MM.1S (cell line): ENCODE results near the gene IQGAP1.

Experiments used
- DNase-seq: peaks from one replicate; pipeline ENCODE4 v3.0.0-alpha.2; 2015
- H2AFZ ChIP-seq: fragments of 300-600 bp; sonication (generic); 2 replicates; pipeline ENCODE4 v1.6.0; 2016; ENCODE audit warnings: antibody characterized with exemption, low read length
- H3F3A ChIP-seq: fragments of 300-600 bp; sonication (generic); 2 replicates; pipeline ENCODE4 v1.6.1; 2016; ENCODE audit warnings: mild to moderate bottlenecking, antibody characterized with exemption, low read length, moderate library complexity, mixed read lengths; ENCODE audit not compliant: insufficient read depth
- H3K27ac ChIP-seq: fragments of 300-600 bp; sonication (generic); 2 replicates; pipeline ENCODE4 v1.5.1; 2016; ENCODE audit warnings: mild to moderate bottlenecking, low read length
- H3K27me3 ChIP-seq: fragments of 300-600 bp; sonication (generic); replicated peaks from 2 replicates; pipeline ENCODE4 v1.6.0; 2016; ENCODE audit warnings: low read length; ENCODE audit not compliant: insufficient read depth
- H3K36me3 ChIP-seq: fragments of 300-600 bp; sonication (generic); replicated peaks from 2 replicates; pipeline ENCODE4 v1.6.1; 2016; ENCODE audit warnings: mild to moderate bottlenecking, low read length, mixed read lengths; ENCODE audit not compliant: insufficient read depth
- H3K4me1 ChIP-seq: fragments of 300-600 bp; sonication (generic); 2 replicates; pipeline ENCODE4 v1.6.1; 2016; ENCODE audit warnings: low read length, mixed read lengths
- H3K4me2 ChIP-seq: fragments of 300-600 bp; sonication (generic); 2 replicates; pipeline ENCODE4 v1.6.0; 2016; ENCODE audit warnings: low read depth, low read length
- H3K4me3 ChIP-seq: fragments of 300-600 bp; sonication (generic); 2 replicates; pipeline ENCODE4 v1.5.1; 2016; ENCODE audit warnings: low read length, mixed read lengths
- H3K79me2 ChIP-seq: fragments of 300-600 bp; sonication (generic); 2 replicates; pipeline ENCODE4 v1.6.1; 2016; ENCODE audit warnings: mixed run types, low read length, mixed read lengths
- H3K9ac ChIP-seq: fragments of 300-600 bp; sonication (generic); 2 replicates; pipeline ENCODE4 v1.6.1; 2016; ENCODE audit warnings: low read length, mixed read lengths
- H3K9me2 ChIP-seq: fragments of 300-600 bp; sonication (generic); replicated peaks from 2 replicates; pipeline ENCODE4 v1.6.1; 2016; ENCODE audit warnings: mild to moderate bottlenecking, low read length, mixed read lengths; ENCODE audit not compliant: insufficient read depth
- H3K9me3 ChIP-seq: fragments of 300-600 bp; sonication (generic); replicated peaks from 2 replicates; pipeline ENCODE4 v1.6.1; 2016; ENCODE audit warnings: mild to moderate bottlenecking, low read length, mixed read lengths; ENCODE audit not compliant: insufficient read depth
- H4K20me1 ChIP-seq: fragments of 300-600 bp; sonication (generic); 2 replicates; pipeline ENCODE4 v1.6.1; 2016; ENCODE audit warnings: mild to moderate bottlenecking, low read length, moderate library complexity, mixed read lengths; ENCODE audit not compliant: insufficient read depth
- CTCF ChIP-seq: fragments of 300-600 bp; sonication (generic); IDR thresholded peaks from 2 replicates; pipeline ENCODE4 v1.5.1; 2016; ENCODE audit warnings: antibody characterized with exemption, low read length, mixed read lengths
- EZH2 ChIP-seq: fragments of 300-600 bp; sonication (generic); optimal IDR thresholded peaks from 2 replicates; pipeline ENCODE3; 2017; ENCODE audit warnings: low read depth, mild to moderate bottlenecking, antibody characterized with exemption, low read length, mixed read lengths
- EZH2phosphoT487 ChIP-seq: fragments of 300-600 bp; sonication (generic); IDR thresholded peaks from 2 replicates; pipeline ENCODE4 v1.6.1; 2018; ENCODE audit warnings: antibody characterized with exemption, low read length

Gene IQGAP1

GRCh38 chr15:90470453-90470852 lies 82.4 kb downstream of the IQGAP1 start:
- no peaks in the 10 kb centered on the region for H3K9me3 ChIP-seq
- no peak for DNase-seq
- H3K4me3 ChIP-seq = no peak overlapping the region
- TF ChIP-seq EZH2phosphoT487 (no peak), EZH2 (no peak), CTCF (no peak)
- H3K27ac ChIP-seq = no peak overlapping the region
- H3K27me3 ChIP-seq = no peaks in the 10 kb centered on the region
- no peaks in the 10 kb centered on the region for H3K4me1 ChIP-seq
- H2AFZ ChIP-seq = no peak overlapping the region
- H3K36me3 ChIP-seq = peaks cover 2% of the 10 kb centered on the region; the same call in 1 of the 2 replicates
- H3K4me2 ChIP-seq = no peak overlapping the region
- no peaks in the 10 kb centered on the region for H3F3A ChIP-seq
- no peaks in the 10 kb centered on the region for H3K79me2 ChIP-seq
- no peaks in the 10 kb centered on the region for H3K9me2 ChIP-seq
- H3K9ac ChIP-seq = no peak overlapping the region
- H4K20me1 ChIP-seq = no peaks in the 10 kb centered on the region

- H3K4me2 ChIP-seq = no peak overlapping the region
- no peaks in the 10 kb centered on the region for H4K20me1 ChIP-seq
- no peak overlapping the region for H3K9ac ChIP-seq
- H3K36me3 ChIP-seq = no peaks in the 10 kb centered on the region; the same call in 1 of the 2 replicates
- H2AFZ ChIP-seq = no peak overlapping the region
- no peaks in the 10 kb centered on the region for H3F3A ChIP-seq
- no peak overlapping the region for H3K27ac ChIP-seq
- no peaks in the 10 kb centered on the region for H3K27me3 ChIP-seq
- no peaks in the 10 kb centered on the region for H3K9me2 ChIP-seq
- no peak overlapping the region for H3K4me3 ChIP-seq
- no peak for TF ChIP-seq CTCF
- no peak for TF ChIP-seq EZH2
- TF ChIP-seq EZH2phosphoT487 = no peak
- H3K9me3 ChIP-seq = no peaks in the 10 kb centered on the region
- no peaks in the 10 kb centered on the region for H3K4me1 ChIP-seq
- no peaks in the 10 kb centered on the region for H3K79me2 ChIP-seq
- DNase-seq = no peak
Observed at GRCh38 chr15:90471126-90471525, 83.1 kb downstream of the IQGAP1 start.

- no peaks in the 10 kb centered on the region for H4K20me1 ChIP-seq
- no peak overlapping the region for H3K27ac ChIP-seq
- no peak for DNase-seq
- no peak overlapping the region for H3K4me3 ChIP-seq
- no peak overlapping the region for H2AFZ ChIP-seq
- H3K9me3 ChIP-seq = no peaks in the 10 kb centered on the region
- no peaks in the 10 kb centered on the region; the same call in 1 of the 2 replicates for H3K36me3 ChIP-seq
- no peak overlapping the region for H3K9ac ChIP-seq
- H3K4me2 ChIP-seq = no peak overlapping the region
- H3K27me3 ChIP-seq = no peaks in the 10 kb centered on the region
- no peaks in the 10 kb centered on the region for H3K4me1 ChIP-seq
- no peaks in the 10 kb centered on the region for H3K9me2 ChIP-seq
- TF ChIP-seq EZH2 (no peak), EZH2phosphoT487 (no peak), CTCF (no peak)
- H3K79me2 ChIP-seq = no peaks in the 10 kb centered on the region
- H3F3A ChIP-seq = no peaks in the 10 kb centered on the region
Observed at GRCh38 chr15:90471769-90472168, 83.7 kb downstream of the IQGAP1 start.
